ENCODE data around the gene MYO7B.

Gene MYO7B

DNA sequence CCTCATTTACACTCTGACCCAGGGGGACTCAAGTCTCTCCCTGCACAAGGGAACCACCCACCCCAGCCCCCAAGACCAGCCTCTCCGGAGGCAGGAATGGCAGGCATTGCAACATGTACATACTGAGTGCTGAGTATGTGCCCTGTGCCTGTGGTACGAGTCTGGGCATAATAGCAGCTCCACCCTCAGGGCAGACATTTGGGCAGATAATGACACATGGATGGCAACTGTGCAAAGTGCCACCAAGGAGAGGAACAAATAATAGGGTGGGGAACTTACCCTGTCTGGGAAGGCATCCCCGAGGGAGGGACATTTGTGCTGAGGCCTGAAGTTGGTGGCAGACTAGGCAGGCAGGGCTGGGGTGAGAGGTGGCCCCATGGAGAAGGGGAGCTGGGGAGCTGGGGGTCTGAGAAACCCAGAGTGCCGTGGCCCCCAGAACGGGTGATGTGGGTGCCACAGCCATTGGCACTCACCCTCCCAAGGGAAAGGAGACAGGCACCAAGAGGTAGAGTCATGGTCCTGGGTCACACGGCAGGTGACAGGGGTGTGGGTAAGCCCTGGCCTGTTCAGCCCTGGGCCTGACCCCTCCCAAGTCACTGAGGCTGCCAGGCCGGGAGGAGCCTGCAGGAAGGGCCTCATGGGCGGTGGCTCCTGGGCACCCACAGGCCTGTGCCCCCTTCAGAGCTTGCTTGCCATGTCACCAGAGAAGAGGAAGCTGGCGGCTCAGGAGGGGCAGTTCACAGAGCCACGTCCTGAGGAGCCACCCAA lies 94.8 kb downstream of the MYO7B start:
- no peak for DNase-seq (ENCODE audit: low read depth)
- no peak overlapping the region for H3K4me3 ChIP-seq (ENCODE audit: low read depth, low read length)
- no peak for TF ChIP-seq CTCF (conservative IDR thresholded peaks at IDR 0.05; ENCODE audit: low read depth, low read length)

DNA sequence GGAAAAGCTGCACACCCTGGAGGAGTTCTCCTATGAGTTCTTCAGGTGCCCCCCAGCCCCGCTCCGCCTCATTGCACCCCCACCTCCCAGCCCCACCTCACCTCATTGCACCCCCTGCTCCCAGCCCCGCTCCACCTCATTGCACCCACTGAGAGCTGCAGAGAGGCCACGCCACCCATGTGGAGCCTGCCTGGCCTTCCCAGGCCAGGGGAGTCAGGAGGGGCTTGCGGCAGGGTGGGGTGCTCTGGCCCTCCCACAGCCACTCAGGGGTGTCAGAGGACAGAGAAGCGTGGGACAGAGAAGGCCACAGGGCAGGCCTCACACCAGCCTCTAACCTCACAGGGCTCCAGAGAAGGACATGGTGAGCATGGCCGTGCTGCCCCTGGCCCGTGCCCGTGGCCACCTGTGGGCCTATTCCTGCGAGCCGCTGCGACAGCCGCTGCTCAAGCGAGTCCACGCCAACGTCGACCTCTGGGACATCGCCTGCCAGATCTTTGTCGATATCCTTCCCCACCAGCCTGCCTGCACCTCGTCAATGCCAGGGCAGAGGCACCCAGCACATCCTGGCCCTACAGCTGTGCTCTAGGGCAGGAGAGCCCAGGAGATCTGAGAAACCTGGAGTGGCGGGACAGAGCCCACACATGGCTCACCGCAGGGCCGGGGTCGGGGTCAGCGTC lies 95.5 kb downstream of the MYO7B start:
- no peak overlapping the region for H3K4me3 ChIP-seq (ENCODE audit: low read depth, low read length)
- no peak for TF ChIP-seq CTCF (conservative IDR thresholded peaks at IDR 0.05; ENCODE audit: low read depth, low read length)
- DNase-seq (ENCODE audit: low read depth) = no peak

DNA sequence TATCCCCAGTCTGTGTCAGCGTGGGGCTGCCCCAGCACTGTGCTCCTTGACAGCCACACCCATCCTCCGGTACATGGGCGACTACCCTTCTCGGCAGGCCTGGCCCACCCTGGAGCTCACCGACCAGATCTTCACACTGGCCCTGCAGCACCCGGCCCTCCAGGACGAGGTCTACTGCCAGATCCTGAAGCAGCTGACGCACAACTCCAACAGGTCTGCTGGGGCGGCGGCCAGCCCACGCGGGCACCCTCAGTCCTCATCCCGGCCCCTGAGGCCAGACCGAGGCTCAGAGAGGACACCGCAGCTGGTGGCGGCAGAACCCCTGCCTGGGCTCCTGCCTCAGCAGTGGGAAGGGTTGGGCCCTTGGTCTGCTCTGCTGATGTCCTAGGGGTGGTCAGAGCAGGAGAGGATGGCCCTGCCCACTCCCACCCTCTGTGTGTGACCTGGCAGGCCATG lies 96.1 kb downstream of the MYO7B start:
- DNase-seq (ENCODE audit: low read depth) = no peak
- H3K4me3 ChIP-seq (ENCODE audit: low read depth, low read length) = no peak overlapping the region
- no peak for TF ChIP-seq CTCF (conservative IDR thresholded peaks at IDR 0.05; ENCODE audit: low read depth, low read length)

DNA sequence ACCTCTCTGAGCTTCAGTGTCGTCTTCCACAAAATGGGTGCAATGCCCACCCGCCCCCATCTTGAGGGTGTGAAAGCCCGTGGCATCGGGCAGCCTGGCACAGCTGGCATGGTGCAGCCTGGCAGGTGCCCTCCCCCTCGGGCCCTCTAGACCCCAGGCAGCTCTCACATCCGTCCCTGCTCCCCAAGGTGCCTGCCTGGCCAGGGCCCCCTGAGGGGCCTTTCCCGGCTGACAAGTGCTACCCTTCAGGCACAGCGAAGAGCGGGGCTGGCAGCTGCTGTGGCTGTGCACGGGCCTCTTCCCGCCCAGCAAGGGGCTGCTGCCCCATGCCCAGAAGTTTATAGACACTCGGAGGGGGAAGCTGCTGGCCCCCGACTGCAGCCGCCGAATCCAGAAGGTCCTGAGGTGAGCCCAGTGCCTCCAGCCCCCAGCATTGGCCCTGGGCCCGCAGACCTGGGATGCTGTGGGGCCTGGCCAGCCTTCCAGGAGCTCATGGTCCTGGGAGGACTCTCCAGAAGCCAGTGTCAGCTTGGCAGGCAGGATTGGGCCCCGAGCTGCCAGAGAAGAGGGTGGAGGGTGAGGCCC lies 96.6 kb downstream of the MYO7B start:
- no peak for DNase-seq (ENCODE audit: low read depth)
- H3K4me3 ChIP-seq (ENCODE audit: low read depth, low read length) = no peak overlapping the region
- TF ChIP-seq CTCF (conservative IDR thresholded peaks at IDR 0.05; ENCODE audit: low read depth, low read length) = no peak

DNA sequence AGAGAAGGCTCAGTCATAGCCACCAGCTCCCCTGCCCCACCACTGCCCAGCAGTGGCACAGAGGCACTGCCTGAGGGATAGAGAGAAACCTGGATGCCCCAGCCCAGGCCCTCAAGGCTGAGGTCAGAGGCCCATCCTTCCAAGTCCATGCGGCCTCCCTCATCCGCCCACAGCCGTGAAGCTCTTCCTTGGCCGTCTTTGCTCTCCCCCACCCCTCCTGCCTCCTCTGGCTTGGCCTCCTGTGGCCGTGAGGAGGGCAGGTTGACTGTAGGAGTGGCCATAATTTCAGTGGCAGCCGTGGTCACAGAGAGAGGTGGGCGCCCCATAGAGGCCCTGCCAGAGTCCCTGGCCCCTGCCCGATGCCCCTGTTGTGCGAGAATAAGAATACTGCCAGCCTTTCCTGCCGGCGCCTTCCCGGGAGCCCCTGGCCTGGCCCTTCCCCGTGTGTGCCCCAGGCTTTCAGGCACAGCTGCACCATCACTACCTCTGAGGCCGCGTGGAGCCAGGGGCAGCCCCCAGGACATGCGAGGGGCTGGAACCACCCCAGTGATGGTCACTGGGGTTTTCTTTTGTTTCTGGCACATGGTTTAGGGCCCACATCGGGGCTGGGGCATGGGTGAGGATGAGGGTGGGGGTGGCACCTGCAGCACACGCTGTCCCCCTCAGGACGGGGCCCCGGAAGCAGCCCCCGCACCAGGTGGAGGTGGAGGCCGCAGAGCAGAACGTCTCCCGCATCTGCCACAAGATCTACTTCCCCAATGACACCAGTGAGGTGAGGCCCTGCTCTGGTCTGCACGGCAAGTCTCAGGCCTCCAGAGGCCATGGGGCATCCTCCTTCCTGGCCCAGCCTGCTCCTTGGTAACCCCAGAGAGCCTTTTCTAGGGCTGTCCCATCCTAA lies 97.4 kb downstream of the MYO7B start:
- no peak for DNase-seq (ENCODE audit: low read depth)
- TF ChIP-seq CTCF (conservative IDR thresholded peaks at IDR 0.05; ENCODE audit: low read depth, low read length) = no peak
- no peak overlapping the region for H3K4me3 ChIP-seq (ENCODE audit: low read depth, low read length)

GRCh38 chr2:127633556-127634065 lies 98.1 kb downstream of the MYO7B start:
- DNase-seq (ENCODE audit: low read depth) = peak; percentile 10
- no peak overlapping the region for H3K4me3 ChIP-seq (ENCODE audit: low read depth, low read length)
- no peak for TF ChIP-seq CTCF (conservative IDR thresholded peaks at IDR 0.05; ENCODE audit: low read depth, low read length)

Data from choroid plexus epithelial cell (primary cell).